HEK293 (cell line): Measurements from ENCODE around the gene IFNL1.

Experiments
- CTCF ChIA-PET: fragments of 350-600 bp; formaldehyde crosslinking; extraction: SDS; loops from one replicate; lab custom pipeline; 2021; ENCODE audit warnings: antibody characterized with exemption; lab: Yijun Ruan, JAX
- POLR2A ChIA-PET: fragments of 300-600 bp; formaldehyde crosslinking; extraction: SDS; loops from one replicate; lab custom pipeline; 2020; ENCODE audit warnings: antibody characterized with exemption, inconsistent platforms; lab: Yijun Ruan, JAX
- H3K27ac ChIP-seq: fragments of 200-500 bp; sonication (Bioruptor generic); 2 replicates; pipeline ENCODE4 v1.5.1; 2014; ENCODE audit warnings: low read depth, low read length, control low read depth, inconsistent platforms; ENCODE audit errors: extremely low read depth
- H3K36me3 ChIP-seq, 2 experiments: fragments of 200-500 bp in 1 of 2; sonication (Bioruptor generic) in 1 of 2; 1 replicate in 1 of 2; 2 replicates in 1 of 2; pipeline ENCODE4 v1.5.1; 2014 to 2017; ENCODE audit warnings: inconsistent platforms in 2 of 2, low read length in 2 of 2; ENCODE audit not compliant: control insufficient read depth in 2 of 2, insufficient read depth in 1 of 2
- H3K4me1 ChIP-seq: fragments of 200-500 bp; sonication (Bioruptor generic); 2 replicates; pipeline ENCODE4 v1.5.1; 2014; ENCODE audit warnings: mild to moderate bottlenecking, low read length, inconsistent platforms; ENCODE audit not compliant: control insufficient read depth, insufficient read depth
- H3K4me3 ChIP-seq: 2 replicates; pipeline ENCODE4 v1.5.1; 2011; ENCODE audit warnings: low read depth, mild to moderate bottlenecking, control low read depth, low read length, moderate library complexity
- H3K9me3 ChIP-seq: fragments of 200-500 bp; sonication (Bioruptor generic); 2 replicates; pipeline ENCODE4 v1.5.1; 2014; ENCODE audit warnings: low read depth, low read length, inconsistent platforms; ENCODE audit not compliant: control insufficient read depth, insufficient read depth
- AEBP2 ChIP-seq: fragments of 450-650 bp; formaldehyde crosslinking; IDR thresholded peaks from 2 replicates; pipeline ENCODE4 v1.5.1; 2016; ENCODE audit warnings: missing biosample characterization, missing genetic modification characterization, borderline replicate concordance
- KLF8 ChIP-seq: fragments of 450-650 bp; formaldehyde crosslinking; IDR thresholded peaks from 2 replicates; pipeline ENCODE4 v1.5.1; 2016; ENCODE audit warnings: missing biosample characterization, missing genetic modification characterization
- SCRT1 ChIP-seq: fragments of 450-650 bp; formaldehyde crosslinking; IDR thresholded peaks from 2 replicates; pipeline ENCODE4 v1.5.1; 2016; ENCODE audit warnings: missing biosample characterization, missing genetic modification characterization, borderline replicate concordance
- SCRT2 ChIP-seq: fragments of 450-650 bp; formaldehyde crosslinking; IDR thresholded peaks from 2 replicates; pipeline ENCODE4 v1.5.1; 2016; ENCODE audit warnings: missing biosample characterization, missing genetic modification characterization
- SP7 ChIP-seq: fragments of 450-650 bp; formaldehyde crosslinking; IDR thresholded peaks from 2 replicates; pipeline ENCODE4 v1.5.1; 2016; ENCODE audit warnings: missing biosample characterization, missing genetic modification characterization
- TRIM28 ChIP-seq: IDR thresholded peaks from 2 replicates; pipeline ENCODE4 v1.6.1; 2011; ENCODE audit warnings: low read length, control low read depth, borderline replicate concordance
- ZBTB17 ChIP-seq: fragments of 450-650 bp; formaldehyde crosslinking; IDR thresholded peaks from 2 replicates; pipeline ENCODE4 v1.5.1; 2016; ENCODE audit warnings: missing biosample characterization, missing genetic modification characterization
- ZNF10 ChIP-seq: fragments of 450-650 bp; formaldehyde crosslinking; IDR thresholded peaks from 2 replicates; pipeline ENCODE4 v1.5.1; 2017; ENCODE audit warnings: missing biosample characterization, missing genetic modification characterization
- ZNF2 ChIP-seq: fragments of 450-650 bp; formaldehyde crosslinking; IDR thresholded peaks from 2 replicates; pipeline ENCODE4 v1.5.1; 2016; ENCODE audit warnings: missing biosample characterization, missing genetic modification characterization
- ZNF354C ChIP-seq: fragments of 450-650 bp; formaldehyde crosslinking; IDR thresholded peaks from 2 replicates; pipeline ENCODE4 v1.5.1; 2016; ENCODE audit warnings: missing biosample characterization, missing genetic modification characterization, low read depth, borderline replicate concordance
- ZNF513 ChIP-seq: fragments of 450-650 bp; IDR thresholded peaks from 2 replicates; pipeline ENCODE4 v1.5.1; 2018; ENCODE audit warnings: missing biosample characterization, missing genetic modification characterization
- ZNF600 ChIP-seq: fragments of 450-650 bp; formaldehyde crosslinking; IDR thresholded peaks from 2 replicates; pipeline ENCODE4 v1.5.1; 2016; ENCODE audit warnings: missing biosample characterization, missing genetic modification characterization
- ZNF664 ChIP-seq: fragments of 450-650 bp; formaldehyde crosslinking; IDR thresholded peaks from 2 replicates; pipeline ENCODE4 v1.5.1; 2016; ENCODE audit warnings: missing biosample characterization, missing genetic modification characterization
- TF ChIP-seq, protein P1 (sequence below): fragments of 450-650 bp; formaldehyde crosslinking; IDR thresholded peaks from 2 replicates; pipeline ENCODE4 v1.5.1; 2016; ENCODE audit warnings: missing biosample characterization, missing genetic modification characterization

IFNL1 gene

GRCh38 chr19:39347332-39348164 is 51.3 kb downstream of the IFNL1 start:
- peak overlapping the region; percentile 26 for H3K27ac ChIP-seq
- ChIA-PET CTCF (interaction anchor here (1.1 to 2.2 kb wide), 3 partner anchors 50 to 238 kb away, joined by 3 to 10 read pairs (median 3); no protein-coding TSS in a partner anchor), POLR2A (interaction anchor here (0.7 to 1.9 kb wide), 3 partner anchors 9 to 236 kb away, joined by 3 to 7 read pairs (median 4); partner anchors contain the start of genes MED29 and PAF1)
- no peak overlapping the region for H3K4me3 ChIP-seq
- H3K36me3 ChIP-seq = peaks cover 76 to 87% of the 10 kb centered on the region in 2 experiments
- H3K4me1 ChIP-seq = peaks cover 48% of the 10 kb centered on the region
- no peaks in the 10 kb centered on the region for H3K9me3 ChIP-seq
- TF ChIP-seq ZNF664 (tag by site-specific recombination) = no peak
- TF ChIP-seq SCRT1 = peak; percentile 97
- no peak for TF ChIP-seq ZNF354C (tag by site-specific recombination)
- 0 out of 2 replicates have a peak, but pooled peaks have one; percentile 9 for TF ChIP-seq SP7
- TF ChIP-seq ZBTB17 = peak; percentile 93
- TF ChIP-seq KLF8 (tag by site-specific recombination) = no peak
- TF ChIP-seq ZNF513 = no peak
- TF ChIP-seq AEBP2 (tag by site-specific recombination) = no peak
- TF ChIP-seq ZNF2 (tag by site-specific recombination) = peak; percentile 61; the same call in 1 of the 2 replicates
- TF ChIP-seq SCRT2 = peak; percentile 94
- no peak for TF ChIP-seq ZNF10
- TF ChIP-seq, protein P1, sequence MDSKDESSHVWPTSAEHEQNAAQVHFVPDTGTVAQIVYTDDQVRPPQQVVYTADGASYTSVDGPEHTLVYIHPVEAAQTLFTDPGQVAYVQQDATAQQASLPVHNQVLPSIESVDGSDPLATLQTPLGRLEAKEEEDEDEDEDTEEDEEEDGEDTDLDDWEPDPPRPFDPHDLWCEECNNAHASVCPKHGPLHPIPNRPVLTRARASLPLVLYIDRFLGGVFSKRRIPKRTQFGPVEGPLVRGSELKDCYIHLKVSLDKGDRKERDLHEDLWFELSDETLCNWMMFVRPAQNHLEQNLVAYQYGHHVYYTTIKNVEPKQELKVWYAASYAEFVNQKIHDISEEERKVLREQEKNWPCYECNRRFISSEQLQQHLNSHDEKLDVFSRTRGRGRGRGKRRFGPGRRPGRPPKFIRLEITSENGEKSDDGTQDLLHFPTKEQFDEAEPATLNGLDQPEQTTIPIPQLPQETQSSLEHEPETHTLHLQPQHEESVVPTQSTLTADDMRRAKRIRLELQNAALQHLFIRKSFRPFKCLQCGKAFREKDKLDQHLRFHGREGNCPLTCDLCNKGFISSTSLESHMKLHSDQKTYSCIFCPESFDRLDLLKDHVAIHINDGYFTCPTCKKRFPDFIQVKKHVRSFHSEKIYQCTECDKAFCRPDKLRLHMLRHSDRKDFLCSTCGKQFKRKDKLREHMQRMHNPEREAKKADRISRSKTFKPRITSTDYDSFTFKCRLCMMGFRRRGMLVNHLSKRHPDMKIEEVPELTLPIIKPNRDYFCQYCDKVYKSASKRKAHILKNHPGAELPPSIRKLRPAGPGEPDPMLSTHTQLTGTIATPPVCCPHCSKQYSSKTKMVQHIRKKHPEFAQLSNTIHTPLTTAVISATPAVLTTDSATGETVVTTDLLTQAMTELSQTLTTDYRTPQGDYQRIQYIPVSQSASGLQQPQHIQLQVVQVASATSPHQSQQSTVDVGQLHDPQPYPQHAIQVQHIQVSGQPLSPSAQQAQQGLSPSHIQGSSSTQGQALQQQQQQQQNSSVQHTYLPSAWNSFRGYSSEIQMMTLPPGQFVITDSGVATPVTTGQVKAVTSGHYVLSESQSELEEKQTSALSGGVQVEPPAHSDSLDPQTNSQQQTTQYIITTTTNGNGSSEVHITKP (tag by site-specific recombination) = peak; percentile 75
- TF ChIP-seq ZNF600 (tag by site-specific recombination) = peak; percentile 42
- TF ChIP-seq TRIM28 = no peak
